ENCODE measurements around the gene FBXO28.
"Not testable (repeated sequence)": the region's sequence is repeated elsewhere in the genome, so short reads cannot be mapped to it uniquely, and the experiment has no call there.

The FBXO28 gene

GRCh38 chr1:224192082-224192788 lies 78.3 kb downstream of the FBXO28 start:
- FAIRE-seq: no peak

- FAIRE-seq: no peak
Measured at GRCh38 chr1:224193319-224193966, 79.5 kb downstream of the FBXO28 start.

GRCh38 chr1:224196813-224197600 lies 83.1 kb downstream of the FBXO28 start:
- FAIRE-seq: no peak

DNA sequence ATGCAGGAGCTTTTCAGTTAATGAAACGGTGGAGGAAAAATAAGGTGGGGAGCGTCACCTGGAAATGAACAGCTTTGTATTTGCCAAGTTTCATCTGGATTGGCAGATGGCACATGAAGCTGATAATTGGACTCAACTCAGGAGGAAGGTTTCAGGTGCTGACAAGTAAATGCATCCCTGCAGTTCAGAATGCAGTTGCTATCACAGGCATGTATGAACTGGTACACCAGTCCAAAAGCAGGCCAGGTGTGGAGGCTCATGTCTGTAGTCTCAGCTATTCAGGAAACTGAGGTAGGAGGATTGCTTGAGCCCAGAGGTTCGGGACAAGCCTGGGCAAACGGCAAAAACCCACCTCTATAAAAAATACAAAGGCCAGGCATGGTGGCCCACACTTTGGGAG lies 84.7 kb downstream of the FBXO28 start:
- FAIRE-seq: no peak

DNA sequence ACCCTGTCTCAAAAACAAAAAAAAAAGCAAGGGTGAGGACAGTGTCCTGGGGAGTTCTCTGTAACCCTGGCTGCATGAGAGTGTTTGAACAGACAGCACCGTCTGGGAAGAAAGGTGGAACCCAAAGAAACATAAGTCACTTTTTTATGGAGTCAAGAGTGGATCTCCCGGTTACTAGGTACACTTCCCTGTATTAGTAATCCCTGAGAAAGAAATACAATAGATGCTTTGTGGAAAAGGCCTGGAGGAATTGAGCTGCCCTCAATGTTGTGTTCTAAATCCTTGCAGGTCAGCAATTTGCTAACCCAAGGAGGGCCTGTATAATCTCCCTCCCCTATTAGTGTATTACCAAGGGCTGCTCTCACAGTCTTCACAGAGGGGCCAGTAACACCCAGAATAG lies 85.8 kb downstream of the FBXO28 start:
- FAIRE-seq: no peak

DNA sequence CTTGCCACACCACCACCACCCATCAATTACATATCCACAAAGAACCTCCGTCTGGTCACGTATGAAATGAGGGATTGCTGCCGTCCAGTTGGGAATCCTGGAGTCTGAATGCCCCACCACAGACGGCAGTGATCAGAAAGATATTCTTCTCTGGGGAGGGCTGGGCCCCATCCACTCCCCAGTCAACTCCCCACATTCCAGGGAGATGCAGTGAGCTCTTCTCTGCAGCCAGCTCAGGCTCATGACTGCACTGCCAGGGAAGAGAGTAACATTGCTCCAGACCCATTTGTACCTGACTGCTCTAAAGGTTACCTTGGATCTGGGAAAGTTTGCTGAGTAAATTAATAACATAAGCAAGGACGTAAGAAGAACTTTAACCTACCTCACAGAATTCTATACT lies 87.5 kb downstream of the FBXO28 start:
- no peak for FAIRE-seq

- FAIRE-seq: no peak
Measured at GRCh38 chr1:224201853-224202252, 87.9 kb downstream of the FBXO28 start.

- no peak for FAIRE-seq
Measured at GRCh38 chr1:224203243-224204016, 89.5 kb downstream of the FBXO28 start.

DNA sequence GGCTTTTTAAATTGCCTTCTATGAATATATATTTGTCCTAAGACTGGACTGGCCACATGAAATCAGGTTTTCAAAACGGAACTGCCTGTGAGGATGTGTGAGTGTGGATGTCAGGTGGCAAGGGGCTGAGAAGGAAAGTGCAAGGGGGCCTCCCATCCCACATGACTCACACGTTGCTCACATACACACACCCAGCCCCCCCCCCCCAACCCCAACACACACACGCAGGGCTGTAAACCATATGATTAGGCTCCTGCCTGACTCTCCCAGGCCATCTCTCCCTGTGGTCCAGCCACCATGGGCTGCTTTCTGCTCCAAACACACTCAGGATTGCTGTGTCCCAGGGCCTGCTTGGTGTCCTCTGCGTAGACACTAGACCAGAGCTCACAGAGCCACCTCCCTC lies 91.5 kb downstream of the FBXO28 start:
- no peak for FAIRE-seq

DNA sequence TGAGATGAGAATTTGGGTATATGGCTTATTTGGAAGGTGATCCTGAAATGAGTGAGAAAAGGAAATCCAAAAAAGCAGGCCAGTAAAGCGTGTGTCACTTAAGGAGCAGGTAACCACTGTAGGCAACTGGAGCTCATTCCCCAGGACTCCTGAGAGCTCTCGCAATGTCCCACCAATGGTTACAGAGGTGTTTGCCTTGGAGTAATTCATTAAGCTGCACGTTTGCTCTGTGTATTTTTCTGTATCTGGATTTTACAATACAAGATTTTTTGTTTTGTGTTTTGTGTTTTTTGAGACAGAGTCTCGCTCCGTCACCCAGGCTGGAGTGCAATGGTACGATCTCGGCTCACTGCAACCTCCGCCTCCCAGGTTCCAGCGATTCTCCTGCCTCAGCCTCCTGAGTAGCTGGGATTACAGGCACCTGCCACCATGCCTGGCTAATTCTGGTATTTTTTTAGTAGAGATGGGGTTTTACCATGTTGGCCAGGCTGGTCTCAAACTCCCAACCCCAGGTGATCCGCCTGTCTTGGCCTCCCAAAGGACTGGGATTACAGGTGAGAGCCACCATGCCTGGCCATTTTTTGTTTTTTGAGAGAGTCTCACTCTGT lies 92.1 kb downstream of the FBXO28 start:
- FAIRE-seq: not testable (repeated sequence)

- FAIRE-seq: no peak
Measured at GRCh38 chr1:224211206-224211962, 97.5 kb downstream of the FBXO28 start.
